Endothelial cell (in vitro differentiated cells): ENCODE results near the gene DCBLD1. TPM values are rescaled to one million over a fixed set of nuclear protein-coding genes. Genes with fewer than 3 reads are reported as not detected.

Experiments
- DNase-seq: peaks from one replicate; pipeline ENCODE4 v3.0.0; 2021; ENCODE audit warnings: low spot score
- H3K27ac Mint-ChIP-seq: one replicate; pipeline ENCODE4 v1.8.0; 2021; ENCODE audit warnings: mixed read lengths, inconsistent platforms; ENCODE audit not compliant: unreplicated experiment
- H3K27me3 Mint-ChIP-seq: one replicate; pipeline ENCODE4 v1.8.0; 2021; ENCODE audit warnings: mild to moderate bottlenecking, moderate library complexity, mixed read lengths, inconsistent platforms; ENCODE audit not compliant: unreplicated experiment
- H3K36me3 Mint-ChIP-seq: one replicate; pipeline ENCODE4 v1.8.0; 2021; ENCODE audit warnings: mild to moderate bottlenecking, low read depth, mixed read lengths, inconsistent platforms; ENCODE audit not compliant: unreplicated experiment
- H3K4me1 Mint-ChIP-seq: one replicate; pipeline ENCODE4 v1.8.0; 2021; ENCODE audit warnings: mild to moderate bottlenecking, mixed read lengths, inconsistent platforms; ENCODE audit not compliant: unreplicated experiment
- H3K4me3 Mint-ChIP-seq: one replicate; pipeline ENCODE4 v1.8.0; 2021; ENCODE audit warnings: mild to moderate bottlenecking, mixed read lengths, inconsistent platforms; ENCODE audit not compliant: unreplicated experiment
- H3K9me3 Mint-ChIP-seq: one replicate; pipeline ENCODE4 v1.8.0; 2021; ENCODE audit warnings: mixed read lengths, inconsistent platforms; ENCODE audit not compliant: unreplicated experiment
- CTCF ChIP-seq: fragments of 200-600 bp; sonication (generic); IDR thresholded peaks from one replicate; pipeline ENCODE4 v1.5.0; 2021; ENCODE audit warnings: antibody characterized with exemption; ENCODE audit not compliant: unreplicated experiment
- total RNA-seq: library from RNA; stranded (reverse); fragmentation: NEBNext Ultra II Directional; extraction: Animal tissue kit (Norgen Biotek cat#: 25700); gene quantifications from one replicate; pipeline ENCODE4 v1.2.1, GENCODE V29; 2021; ENCODE audit not compliant: unreplicated experiment

Gene DCBLD1
- total RNA-seq, 1 donor from 2014 or later = 203 TPM

DNA sequence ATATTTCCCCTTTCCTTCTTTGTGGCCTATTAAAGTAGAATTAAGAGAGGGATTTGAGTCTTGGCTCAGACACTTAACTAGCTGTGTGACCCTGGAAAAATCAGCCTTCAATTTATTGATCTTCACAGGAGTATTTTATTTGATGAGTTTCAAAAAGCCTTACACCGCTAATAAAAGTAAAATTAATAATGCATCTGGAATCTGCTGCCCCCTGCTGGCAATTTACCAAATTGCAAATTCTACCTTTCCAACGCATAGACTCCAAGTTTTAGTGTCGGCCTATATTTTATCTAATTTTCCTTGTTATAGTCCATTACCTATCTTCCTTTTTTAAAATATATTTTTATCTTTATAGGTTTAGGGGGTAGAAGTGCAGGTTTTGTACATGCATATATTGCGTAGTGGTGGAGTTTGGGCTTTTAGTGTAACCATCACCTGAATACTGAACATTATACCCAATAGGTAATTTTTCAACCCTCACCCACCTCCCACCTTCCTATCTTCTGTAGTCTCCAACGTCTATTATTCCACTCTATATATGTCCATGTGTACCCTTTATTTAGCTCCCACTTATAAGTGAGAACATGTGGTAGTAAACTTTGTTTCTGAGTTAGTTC lies 73.5 kb downstream of the DCBLD1 start:
- no peak overlapping the region for H3K4me3 Mint-ChIP-seq
- H3K27ac Mint-ChIP-seq = no peak overlapping the region
- no peaks in the 10 kb centered on the region for H3K27me3 Mint-ChIP-seq
- H3K9me3 Mint-ChIP-seq = no peaks in the 10 kb centered on the region
- DNase-seq = peak; percentile 49
- peak; percentile 93 for TF ChIP-seq CTCF
- peaks cover 1% of the 10 kb centered on the region for H3K36me3 Mint-ChIP-seq
- H3K4me1 Mint-ChIP-seq = peaks cover 10% of the 10 kb centered on the region

DNA sequence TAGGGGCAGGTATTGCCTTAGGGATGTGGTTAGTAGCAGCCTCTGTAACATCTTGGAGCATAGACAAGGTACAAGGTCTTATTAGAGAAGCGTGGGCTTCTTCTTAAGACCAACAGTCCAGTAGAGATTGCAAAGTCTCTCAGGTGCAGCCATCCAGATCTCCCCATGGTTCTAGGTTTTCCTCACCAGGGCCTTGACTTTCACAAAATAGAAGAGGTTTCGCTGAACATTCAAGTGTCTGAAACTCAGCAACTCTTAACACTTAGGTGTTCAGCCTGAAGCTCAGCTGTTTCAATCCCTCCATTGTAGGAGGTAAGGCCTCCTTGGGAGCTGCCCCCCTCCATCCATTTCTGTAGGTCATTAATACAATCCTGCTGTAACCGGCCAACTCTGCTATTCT lies 75.5 kb downstream of the DCBLD1 start:
- Mint-ChIP-seq H3K36me3 (no peaks in the 10 kb centered on the region), H3K9me3 (no peaks in the 10 kb centered on the region), H3K27me3 (no peaks in the 10 kb centered on the region), H3K4me3 (no peak overlapping the region), H3K27ac (no peak overlapping the region), H3K4me1 (peaks cover 10% of the 10 kb centered on the region)
- TF ChIP-seq CTCF = no peak
- no peak for DNase-seq

- TF ChIP-seq CTCF = no peak
- no peaks in the 10 kb centered on the region for H3K36me3 Mint-ChIP-seq
- no peak overlapping the region for H3K27ac Mint-ChIP-seq
- no peaks in the 10 kb centered on the region for H3K27me3 Mint-ChIP-seq
- no peak for DNase-seq
- H3K4me1 Mint-ChIP-seq = peaks cover 10% of the 10 kb centered on the region
- no peaks in the 10 kb centered on the region for H3K9me3 Mint-ChIP-seq
- H3K4me3 Mint-ChIP-seq = no peak overlapping the region
These were observed 76.3 kb downstream of the DCBLD1 start for GRCh38 chr6:117558818-117559217.

- Mint-ChIP-seq H3K36me3 (no peaks in the 10 kb centered on the region), H3K27me3 (no peaks in the 10 kb centered on the region), H3K4me3 (no peak overlapping the region), H3K9me3 (no peaks in the 10 kb centered on the region), H3K4me1 (peaks cover 10% of the 10 kb centered on the region), H3K27ac (no peak overlapping the region)
- TF ChIP-seq CTCF = no peak
- no peak for DNase-seq
These were observed 76.8 kb downstream of the DCBLD1 start for GRCh38 chr6:117559299-117559698.

GRCh38 chr6:117561128-117561527 lies 78.7 kb downstream of the DCBLD1 start:
- H3K4me1 Mint-ChIP-seq = peaks cover 4% of the 10 kb centered on the region
- DNase-seq = no peak
- no peak overlapping the region for H3K27ac Mint-ChIP-seq
- no peaks in the 10 kb centered on the region for H3K36me3 Mint-ChIP-seq
- no peaks in the 10 kb centered on the region for H3K9me3 Mint-ChIP-seq
- H3K27me3 Mint-ChIP-seq = no peaks in the 10 kb centered on the region
- no peak overlapping the region for H3K4me3 Mint-ChIP-seq
- TF ChIP-seq CTCF = no peak
